OCI-LY3 (cell line): ENCODE results near the gene PNMA6E.

Experiments used
- CTCF ChIP-seq: fragments of 200-600, 300-600 bp; sonication (generic); IDR thresholded peaks from 2 replicates; pipeline ENCODE4 v1.5.1; 2014; ENCODE audit warnings: antibody characterized with exemption, low read length, low read depth
- EZH2phosphoT487 ChIP-seq: fragments of 200-600 bp; shearing (Covaris generic); IDR thresholded peaks from 2 replicates; pipeline ENCODE4 v1.6.1; 2018; ENCODE audit warnings: antibody characterized with exemption, mixed run types, low read depth

DNA sequence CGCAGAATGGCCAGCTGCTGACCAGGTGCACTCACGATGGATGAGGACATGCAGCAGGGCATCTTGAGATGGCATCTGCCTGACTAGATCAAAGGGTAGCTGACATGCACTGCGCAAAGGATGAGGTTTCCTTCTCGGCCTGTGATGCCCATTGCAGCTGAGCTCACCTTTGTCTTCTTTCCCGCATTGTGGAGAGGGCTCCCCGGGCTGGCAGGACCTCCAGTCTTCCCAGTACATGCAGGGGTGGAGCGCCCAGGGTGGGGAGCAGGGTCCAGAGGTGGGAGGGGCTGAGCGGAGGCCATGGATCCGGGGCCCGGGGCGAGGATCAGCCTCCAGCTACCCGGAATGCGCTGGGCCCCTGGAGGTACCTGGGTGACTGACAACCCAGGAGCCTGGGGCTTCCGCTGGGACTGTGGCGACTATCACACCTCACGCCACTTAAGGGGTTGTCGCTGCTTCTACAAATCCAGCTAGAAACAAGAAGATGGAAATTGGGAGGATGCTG is 32.7 kb upstream of the PNMA6E start:
- TF ChIP-seq EZH2phosphoT487 = no peak
- TF ChIP-seq CTCF = no peak
